Kidney tubule cell (primary cell): ENCODE results near the gene ALPG.
"Not testable (repeated sequence)": the region's sequence is repeated elsewhere in the genome, so short reads cannot be mapped to it uniquely, and the experiment has no call there.

Experiments used
- DNase-seq: peaks from one replicate; pipeline ENCODE4 v3.0.0-alpha.2; 2018; ENCODE audit warnings: low spot score

ALPG gene

DNA sequence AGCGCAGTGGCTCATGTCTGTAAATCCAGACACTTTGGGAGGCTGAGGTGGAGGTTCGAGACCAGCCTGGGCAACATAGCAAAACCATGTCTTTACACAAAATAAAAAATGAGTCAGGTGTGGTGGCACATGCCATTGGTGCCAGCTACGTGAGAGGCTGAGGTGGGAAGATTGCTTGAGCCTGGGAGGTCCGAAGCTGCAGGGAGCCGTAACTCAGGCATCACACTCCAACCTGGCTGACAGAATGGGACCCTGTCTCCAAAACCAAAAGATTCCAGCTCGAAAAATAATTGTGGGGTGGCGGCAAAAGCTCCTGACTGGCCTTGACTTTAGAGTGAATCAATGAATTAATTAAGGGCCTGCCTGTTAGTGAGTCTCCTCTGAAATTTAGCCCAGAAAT is 29.3 kb upstream of the ALPG start:
- DNase-seq = no peak

DNA sequence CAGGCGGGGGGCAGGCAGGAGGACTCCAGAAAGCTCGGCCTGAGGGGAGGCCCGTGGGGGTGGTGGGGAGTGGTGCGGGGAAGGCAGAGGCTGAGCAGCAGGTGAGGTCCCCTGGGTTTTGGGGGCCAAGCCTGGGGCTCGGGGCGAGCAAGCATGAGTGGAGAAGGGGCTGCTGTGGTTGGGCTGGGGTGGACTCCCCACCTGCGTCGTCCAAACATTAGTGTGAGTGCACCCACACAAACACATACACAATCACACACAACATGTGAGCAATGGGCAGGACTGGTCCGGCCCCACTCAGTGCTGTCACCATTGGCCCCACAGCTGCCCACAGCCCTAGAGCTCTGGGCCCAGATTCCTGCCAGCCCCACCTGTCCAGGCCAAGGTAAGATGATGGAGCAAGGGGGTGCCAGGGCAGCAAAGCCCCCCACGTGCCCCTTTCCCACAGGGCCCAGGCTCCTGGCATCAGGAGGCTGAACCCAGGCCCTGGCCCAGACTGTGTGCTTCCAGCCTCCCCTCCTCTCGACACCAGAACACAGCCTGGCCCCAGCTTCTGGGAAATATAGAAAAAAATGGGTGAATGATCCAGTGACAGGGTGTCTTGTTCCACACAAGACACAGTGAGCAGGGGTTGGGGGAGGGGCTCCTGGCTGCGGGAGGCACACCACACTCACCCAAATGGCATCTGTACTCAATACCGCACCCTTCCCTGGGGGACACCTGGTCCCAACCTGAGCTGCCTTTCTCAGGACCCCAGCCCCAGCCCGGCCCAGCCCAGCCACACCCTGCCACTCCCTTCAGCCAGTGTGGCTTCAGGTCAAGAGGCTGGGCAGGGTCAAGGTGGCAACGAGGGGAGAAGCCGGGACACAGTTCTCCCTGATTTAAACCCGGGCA is 28.6 kb upstream of the ALPG start:
- DNase-seq = no peak

DNA sequence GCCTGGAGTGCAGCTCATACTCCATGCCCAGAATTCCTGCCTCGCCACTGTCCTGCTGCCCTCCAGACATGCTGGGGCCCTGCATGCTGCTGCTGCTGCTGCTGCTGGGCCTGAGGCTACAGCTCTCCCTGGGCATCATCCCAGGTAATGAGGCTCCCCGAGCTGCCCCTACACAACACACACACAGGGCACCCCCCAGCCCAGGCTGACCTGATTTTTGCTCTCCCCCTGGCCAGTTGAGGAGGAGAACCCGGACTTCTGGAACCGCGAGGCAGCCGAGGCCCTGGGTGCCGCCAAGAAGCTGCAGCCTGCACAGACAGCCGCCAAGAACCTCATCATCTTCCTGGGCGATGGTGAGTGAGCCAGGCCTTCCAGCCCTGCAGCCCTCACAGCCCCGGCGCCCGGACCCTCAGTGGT is 27.9 kb upstream of the ALPG start, which contains the start of gene ALPP:
Gene ALPP, plus strand, starts transcription at position 17 of the 417 bp plus-strand sequence. Its CDS starts 52 bp downstream, at position 69.
- DNase-seq = not testable (repeated sequence)

DNA sequence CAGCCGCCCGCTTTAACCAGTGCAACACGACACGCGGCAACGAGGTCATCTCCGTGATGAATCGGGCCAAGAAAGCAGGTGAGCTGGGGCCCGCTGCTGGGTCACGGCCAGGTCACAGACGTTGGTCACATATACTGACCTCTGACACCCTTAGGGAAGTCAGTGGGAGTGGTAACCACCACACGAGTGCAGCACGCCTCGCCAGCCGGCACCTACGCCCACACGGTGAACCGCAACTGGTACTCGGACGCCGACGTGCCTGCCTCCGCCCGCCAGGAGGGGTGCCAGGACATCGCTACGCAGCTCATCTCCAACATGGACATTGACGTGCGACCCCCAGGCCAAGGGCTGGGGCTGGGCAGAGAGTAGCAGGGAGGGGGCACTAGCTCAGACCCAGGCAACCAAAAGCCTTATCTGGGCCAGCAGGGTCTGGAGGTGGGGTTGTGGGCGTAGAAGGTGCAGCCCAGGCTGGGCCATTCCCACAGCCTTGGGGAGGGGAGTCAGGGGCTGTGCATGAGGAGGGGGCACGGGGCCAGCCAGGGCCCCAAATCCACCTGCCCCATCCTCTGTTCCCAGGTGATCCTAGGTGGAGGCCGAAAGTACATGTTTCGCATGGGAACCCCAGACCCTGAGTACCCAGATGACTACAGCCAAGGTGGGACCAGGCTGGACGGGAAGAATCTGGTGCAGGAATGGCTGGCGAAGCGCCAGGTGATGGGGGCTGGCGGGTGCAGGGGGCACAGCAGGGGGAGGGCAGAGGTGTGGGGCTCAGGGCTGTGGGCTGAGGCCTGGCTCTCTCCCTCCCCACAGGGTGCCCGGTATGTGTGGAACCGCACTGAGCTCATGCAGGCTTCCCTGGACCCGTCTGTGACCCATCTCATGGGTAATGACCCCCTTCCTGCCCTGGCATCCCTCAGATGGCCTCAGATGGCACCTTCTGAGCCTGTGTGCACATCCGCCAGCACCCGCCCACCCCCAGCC is 26.7 kb upstream of the ALPG start:
- not testable (repeated sequence) for DNase-seq

DNA sequence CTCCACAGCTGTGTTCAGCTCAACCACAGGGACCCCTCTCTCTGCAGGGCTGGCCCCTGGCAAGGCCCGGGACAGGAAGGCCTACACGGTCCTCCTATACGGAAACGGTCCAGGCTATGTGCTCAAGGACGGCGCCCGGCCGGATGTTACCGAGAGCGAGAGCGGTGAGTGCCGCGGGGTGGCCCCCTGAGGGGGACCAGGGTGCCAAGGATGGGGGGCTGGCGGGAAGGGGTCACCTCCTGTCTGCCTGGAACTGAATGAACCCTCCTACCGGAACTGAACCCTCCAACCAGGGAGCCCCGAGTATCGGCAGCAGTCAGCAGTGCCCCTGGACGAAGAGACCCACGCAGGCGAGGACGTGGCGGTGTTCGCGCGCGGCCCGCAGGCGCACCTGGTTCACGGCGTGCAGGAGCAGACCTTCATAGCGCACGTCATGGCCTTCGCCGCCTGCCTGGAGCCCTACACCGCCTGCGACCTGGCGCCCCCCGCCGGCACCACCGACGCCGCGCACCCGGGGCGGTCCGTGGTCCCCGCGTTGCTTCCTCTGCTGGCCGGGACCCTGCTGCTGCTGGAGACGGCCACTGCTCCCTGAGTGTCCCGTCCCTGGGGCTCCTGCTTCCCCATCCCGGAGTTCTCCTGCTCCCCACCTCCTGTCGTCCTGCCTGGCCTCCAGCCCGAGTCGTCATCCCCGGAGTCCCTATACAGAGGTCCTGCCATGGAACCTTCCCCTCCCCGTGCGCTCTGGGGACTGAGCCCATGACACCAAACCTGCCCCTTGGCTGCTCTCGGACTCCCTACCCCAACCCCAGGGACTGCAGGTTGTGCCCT is 25.2 kb upstream of the ALPG start:
- not testable (repeated sequence) for DNase-seq

DNA sequence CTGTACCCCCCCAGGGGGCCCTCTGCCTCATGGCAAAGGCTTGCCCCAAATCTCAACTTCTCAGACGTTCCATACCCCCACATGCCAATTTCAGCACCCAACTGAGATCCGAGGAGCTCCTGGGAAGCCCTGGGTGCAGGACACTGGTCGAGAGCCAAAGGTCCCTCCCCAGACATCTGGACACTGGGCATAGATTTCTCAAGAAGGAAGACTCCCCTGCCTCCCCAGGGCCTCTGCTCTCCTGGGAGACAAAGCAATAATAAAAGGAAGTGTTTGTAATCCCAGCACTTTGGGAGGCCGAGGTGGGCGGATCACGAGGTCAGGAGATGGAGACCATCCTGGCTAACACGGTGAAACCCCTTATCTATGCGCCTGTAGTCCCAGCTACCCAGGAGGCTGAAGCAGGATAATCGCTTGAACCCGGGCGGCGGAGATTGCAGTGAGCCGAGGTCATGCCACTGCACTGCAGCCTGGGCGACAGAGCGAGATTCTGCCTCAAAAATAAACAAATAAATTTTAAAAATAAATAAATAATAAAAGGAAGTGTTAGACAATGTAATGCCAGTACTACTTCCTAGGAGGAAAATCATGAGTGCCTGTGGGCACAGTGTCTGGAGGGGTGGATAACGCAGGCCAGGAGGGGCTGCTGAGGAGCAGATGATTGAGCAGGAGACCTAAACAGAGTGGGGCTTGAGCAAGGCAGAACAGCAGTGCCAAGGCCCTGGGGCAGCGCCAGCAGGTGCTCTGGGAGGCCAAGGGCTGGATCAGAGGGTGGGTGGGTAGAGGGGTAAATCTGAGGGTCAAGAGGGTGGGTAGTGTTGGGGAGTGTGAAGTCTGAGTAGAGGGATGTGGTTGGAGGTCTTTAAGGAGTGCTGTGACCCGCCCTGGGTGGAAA is 24.1 kb upstream of the ALPG start:
- DNase-seq = no peak

DNA sequence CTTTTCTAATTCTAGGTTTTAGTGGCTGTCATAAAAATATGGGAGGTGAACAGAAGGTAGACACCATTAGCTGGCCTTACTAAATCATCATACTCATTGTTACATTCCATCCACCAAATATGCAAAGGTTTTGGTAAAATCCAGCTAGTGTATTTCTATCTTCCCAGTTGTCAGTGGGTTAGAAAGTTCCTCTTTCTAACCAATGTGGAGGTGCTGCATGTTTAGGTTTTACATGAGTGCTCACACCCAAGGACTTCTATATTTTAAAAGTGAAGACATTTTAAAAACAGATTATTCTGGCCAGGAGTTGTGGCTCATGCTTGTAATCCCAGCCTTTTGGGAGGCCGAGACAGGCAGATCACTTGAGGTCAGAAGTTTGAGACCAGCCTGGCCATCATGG is 22.2 kb upstream of the ALPG start:
- DNase-seq = no peak

DNA sequence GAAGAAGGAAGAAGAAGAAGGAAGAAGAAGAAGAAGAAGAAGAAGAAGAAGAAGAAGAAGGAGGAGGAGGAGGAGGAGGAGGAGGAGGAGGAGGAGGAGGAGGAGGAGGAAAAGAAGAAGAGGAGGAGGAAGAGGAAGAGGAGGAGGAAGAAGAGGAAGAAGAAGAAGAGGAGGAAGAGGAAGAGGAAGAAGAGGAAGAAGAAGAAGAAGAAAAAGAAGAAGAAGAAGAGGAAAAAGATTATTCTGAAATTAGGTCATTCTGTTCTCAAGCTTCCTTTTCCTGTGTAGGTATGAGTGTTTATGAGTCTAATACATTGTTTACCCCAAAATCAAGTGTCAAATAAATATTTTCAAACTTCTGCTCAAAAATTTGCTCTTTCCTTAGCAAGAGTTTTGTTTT is 21.6 kb upstream of the ALPG start:
- DNase-seq = not testable (repeated sequence)

DNA sequence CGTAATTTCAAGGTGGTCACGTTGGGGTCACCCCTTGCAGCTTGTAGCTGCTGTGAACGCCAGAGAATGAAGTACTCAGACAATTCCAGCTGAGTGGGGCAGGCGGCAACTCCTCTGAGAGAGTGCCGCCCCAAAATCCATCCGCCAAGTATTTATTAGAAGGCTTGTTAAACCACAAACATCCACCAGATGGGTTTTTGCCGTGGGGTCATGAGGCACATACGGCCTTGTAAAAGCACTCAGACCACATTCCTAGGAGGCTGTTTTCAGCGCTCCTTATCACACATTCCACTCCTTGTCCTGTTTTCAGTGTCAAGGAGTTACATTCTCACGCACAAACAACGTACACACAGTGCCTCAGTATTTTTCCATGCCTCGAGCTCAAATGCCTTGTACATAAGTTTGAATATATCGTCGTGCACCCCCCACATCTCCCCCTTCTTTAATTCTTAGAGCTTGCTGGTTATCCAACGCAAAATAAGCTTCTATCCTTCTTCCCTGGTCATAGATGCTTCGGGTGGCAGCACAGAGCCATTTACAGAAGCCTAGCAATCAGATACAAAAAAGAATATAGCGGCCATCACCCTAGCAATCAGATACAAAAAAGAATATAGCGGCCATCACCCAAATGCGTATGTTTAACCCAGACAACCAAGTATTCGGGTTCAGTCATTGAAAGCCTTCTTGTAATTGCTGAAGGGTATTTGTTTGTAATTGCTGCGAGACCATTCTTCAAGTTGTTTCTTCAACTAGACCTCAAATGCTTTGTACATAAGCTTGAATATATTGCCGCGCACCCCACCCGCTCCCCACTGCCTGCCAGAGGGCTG is 20.8 kb upstream of the ALPG start:
- peak; percentile 4 for DNase-seq

DNA sequence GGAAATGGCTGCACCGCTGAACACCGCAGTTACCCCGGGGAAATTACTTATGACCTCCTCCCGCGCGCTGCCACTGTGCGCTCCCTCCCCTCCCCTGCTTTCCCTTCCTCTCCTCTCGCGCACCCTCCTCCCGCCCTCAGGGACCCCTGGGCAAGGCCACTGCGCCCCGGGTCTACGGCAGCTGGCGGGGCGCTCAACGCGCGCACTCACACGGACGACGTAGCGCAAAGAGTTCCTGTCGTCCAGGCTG is 20.2 kb upstream of the ALPG start:
- DNase-seq = no peak

DNA sequence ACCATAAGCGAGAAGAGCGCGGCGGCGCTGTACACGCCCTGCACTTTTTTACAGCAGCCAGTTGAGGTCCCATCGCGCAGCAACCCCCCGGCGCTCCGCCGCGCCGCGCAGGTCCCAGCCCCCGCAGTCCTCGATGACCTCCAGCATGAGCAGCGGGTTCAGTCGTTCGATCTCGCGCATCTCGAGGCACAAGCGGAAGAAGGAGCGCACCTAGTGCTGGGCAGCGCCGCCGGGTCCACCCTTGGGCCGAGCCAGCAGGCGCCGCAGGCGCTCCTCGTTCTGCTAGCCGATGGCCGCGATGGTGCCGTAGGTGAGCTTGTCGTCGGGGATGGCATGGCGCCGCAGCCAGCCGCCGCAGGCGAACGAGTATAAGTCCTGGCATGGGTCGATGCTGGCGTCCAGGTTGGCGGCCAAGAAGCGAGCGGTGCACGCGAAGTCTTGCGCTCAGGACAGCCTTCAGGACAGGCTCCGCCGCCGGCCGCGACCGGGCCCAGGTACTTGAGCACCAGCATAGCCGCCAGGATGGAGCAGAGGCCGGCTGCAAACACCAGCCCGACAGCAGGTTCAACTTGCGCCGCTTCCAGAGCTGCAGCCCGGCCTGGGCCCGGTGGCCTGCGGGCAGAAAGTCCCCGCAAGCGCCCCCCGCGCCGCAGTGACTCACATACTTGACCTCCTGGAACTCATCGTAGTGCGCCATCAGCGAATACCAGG is 19.7 kb upstream of the ALPG start:
- DNase-seq = peak; percentile 25

DNA sequence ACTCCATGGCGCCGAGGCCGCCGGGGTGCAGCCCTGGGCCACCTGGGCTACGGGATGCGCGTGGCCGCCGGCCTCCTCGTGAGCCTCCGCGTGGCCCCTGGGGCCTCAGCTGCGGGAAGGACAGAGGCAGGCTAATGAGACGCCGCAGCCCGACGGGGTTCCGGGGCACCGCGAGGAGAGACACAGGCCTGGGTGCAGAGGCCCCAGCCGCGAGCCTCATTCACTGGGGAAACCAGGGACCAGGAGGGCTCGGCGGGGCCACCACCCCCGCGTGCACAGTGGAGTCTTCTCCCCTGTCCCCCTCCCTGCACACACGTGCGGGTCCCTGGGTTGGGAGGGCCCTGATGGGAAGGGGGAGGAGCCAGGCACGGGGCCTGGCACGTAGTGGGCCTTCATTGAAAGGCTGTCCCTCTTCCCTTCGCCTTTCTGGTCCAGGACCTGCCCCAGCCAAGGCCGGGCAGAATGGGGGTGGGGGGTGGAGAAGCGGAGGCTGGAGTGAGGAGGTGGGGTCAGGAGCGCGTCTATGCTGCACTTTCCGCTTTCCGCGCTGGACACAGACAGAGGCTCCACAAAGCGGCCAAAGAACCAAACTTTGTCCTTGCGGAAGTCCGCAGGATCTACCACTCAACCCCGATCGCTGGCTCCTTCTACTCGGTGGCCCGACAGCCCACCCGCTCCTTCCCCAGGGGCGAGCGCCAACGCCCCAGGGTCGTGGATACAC is 19.0 kb upstream of the ALPG start:
- no peak for DNase-seq

DNA sequence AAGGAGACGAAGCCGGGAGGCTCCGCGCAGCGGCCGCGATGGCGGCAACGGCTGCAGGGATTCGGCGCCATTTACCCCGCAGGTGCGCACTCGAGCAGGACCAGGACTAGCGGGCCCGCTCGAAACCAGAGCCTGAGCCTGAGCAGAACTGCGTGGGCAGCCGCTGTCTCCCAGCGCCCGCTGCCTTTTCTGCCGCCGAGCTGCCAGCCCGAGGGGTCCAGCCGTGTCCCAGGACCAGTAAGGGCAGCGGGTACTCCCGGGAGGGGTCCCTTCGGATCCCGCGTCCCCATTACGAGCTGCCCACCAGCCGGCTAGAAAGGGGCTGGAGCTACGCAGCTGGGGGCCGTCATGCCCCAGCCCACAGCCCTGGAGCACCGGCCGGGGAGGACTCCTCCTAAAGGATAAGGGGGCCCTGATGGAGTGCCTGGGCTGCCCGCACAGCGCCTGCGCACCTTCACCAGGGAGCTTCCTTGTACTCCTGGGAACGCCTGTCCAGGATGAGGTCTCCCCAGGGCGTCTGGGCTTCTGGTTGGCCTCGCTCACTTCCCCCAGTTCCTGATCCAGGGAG is 18.2 kb upstream of the ALPG start:
- no peak for DNase-seq

DNA sequence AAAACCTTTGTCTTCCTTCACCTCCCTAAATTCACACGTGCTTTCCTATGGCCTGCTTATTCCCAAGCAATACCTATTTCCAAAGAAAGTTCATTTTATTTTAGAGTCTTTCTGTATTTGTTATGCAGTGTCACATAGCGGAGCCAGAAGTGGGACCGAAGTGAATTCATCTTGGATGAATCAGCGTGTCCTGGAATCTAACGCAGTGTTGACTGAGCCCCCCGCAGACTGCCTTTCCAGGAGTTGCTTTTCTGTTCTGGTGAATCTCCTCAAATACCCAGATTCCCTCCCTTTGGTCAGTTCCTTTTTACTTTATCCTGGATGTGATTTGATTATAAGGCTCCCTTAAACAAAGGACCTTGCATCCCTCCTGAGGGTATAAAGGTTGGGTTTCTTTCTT is 17.3 kb upstream of the ALPG start:
- DNase-seq = peak; percentile 9

DNA sequence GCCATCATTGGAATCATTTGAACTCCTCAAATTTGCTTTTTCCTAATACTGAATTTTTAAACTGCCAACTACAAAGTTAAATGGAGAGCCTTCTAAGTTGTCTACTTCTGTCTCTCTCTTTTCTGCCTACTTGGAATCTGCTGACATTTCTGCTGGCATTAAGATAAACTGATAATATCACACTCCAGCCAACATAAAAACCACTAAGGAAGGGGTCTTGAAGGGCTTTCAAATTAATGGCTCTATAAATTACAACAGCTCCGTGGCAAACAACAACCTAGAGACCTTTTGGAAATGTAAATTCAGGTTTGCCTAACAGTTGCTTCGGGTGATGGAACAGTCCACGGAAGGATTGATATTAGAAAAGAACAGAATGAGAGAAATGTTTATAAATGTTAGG is 16.0 kb upstream of the ALPG start:
- DNase-seq = no peak

DNA sequence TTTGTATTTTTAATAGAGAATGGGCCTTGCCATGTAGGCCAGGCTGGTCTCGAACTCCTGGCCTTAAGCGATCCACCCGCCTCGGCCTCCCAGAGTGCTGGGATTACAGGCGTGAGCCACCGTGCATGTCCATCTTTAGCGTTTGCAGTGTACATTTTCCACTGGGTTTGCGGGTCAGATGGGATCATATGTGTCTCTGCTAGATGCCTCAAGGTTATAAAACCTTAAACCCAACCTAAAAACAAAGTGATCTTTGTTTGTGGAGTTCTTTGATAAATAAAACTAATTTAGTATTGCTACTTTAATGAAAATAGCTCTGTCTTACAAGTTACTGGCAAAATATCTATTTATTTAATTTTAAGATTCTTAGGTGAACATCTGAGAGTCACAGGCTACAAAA is 13.1 kb upstream of the ALPG start:
- DNase-seq = no peak

DNA sequence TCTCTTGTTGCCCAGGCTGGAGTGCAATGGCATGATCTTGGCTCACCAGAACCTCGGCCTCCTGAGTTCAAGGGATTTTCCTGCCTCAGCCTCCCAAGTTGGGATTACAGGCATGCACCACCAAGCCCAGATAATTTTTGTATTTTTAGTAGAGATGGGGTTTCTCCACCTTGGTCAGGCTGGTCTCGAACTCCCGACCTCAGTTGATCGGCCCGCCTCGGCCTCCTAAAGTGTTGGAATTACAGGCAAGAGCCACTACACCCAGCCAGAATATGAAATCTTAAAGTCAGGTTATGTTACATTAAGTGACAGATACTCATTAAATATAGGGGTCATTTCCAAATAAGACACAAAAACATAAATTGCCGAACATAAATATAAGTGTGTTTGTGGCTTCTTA is 12.2 kb upstream of the ALPG start:
- DNase-seq = not testable (repeated sequence)

DNA sequence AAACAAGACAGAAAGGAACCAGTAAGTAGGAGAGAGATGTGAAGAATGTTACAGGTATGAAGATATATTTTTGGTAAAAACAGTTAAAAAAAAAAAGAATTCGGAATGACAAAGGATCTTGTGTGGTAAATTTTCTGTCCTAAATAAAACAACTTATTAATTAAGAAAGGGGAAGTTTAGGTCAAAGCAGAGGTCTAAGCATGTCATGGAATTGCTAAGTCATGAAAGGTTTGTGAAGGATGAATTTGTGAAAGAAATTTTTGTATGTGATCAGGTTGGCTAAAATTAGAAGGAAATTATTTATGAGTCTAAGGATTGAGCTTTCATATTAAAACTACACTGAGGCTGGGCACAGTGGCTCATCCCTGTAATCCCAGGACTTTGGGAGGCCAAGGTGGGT is 11.1 kb upstream of the ALPG start:
- no peak for DNase-seq

DNA sequence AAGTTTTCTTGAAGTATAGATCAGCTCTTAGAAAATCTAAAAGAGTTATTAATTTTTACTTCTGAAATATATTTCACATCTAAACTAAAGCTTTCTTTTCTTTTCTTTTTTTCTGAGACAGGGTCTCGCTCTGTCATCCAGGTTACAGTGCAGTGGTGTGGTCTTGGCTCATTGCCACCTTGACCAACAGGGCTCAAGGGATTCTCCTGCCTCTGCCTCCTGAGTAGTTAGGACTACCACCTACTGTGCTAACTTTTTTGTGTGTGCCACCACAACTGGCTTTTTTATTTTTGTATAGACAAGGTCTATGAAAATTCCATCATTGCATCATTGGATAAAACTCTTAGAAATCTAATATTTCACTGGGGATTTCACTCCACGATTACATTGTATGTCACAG is 10.0 kb upstream of the ALPG start:
- DNase-seq = no peak
